Skeletal muscle cell (primary cell): ENCODE data around the gene SLC13A3.

Experiments
- DNase-seq: peaks from one replicate; pipeline ENCODE4 v3.0.0-alpha.2; 2010; ENCODE audit warnings: low read depth
- H3K4me3 ChIP-seq: 2 replicates; pipeline ENCODE4 v1.5.1; 2011; ENCODE audit warnings: low read depth, mild to moderate bottlenecking, control low read depth, low read length, moderate library complexity

SLC13A3 gene

GRCh38 chr20:46512943-46513844 is 138.1 kb downstream of the SLC13A3 start, which contains the start of gene ZNF334:
Gene ZNF334, minus strand, starts transcription at chr20:46513559. Its CDS starts 1,457 bp downstream, at chr20:46512102.
- no peak for DNase-seq
- H3K4me3 ChIP-seq: peak within 1 kb of the TSS; percentile 57

GRCh38 chr20:46509523-46509922 is 141.7 kb downstream of the SLC13A3 start:
- H3K4me3 ChIP-seq: no peak overlapping the region
- DNase-seq: no peak
